GM19238 (cell line): ENCODE measurements around the gene RUVBL1.

Experiments
- DNase-seq: peaks from one replicate; pipeline ENCODE4 v3.0.0; 2011; ENCODE audit warnings: low spot score; ENCODE audit not compliant: insufficient read length

RUVBL1 gene

DNA sequence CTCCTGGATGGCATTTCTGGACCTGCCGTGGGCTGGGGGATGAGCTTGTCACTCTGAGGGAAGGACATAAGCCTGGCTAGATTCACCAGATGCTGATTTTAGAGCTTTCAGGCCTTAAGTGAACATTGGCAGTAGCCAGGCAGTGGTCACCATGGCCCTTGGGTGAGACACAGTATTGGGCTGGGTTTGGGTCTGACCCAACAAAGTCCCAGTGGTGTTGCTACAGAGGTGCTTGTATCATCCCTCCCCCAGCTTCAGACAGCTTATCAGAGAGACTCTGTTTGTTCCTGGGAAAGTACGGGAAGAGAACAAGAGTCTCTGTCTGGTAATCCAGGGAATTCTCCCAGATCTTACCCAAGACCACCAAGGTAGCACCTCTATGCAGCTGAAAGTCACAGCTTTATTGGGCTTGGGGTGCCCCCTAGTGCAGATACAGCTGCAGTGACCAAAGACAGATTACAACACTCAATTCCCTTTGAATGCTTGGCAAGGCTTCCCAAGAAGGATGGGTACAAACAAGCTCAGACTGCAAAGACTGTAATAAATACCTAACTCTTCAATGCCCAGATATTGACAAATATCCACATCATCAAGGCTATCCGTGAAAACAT is 9.8 kb upstream of the RUVBL1 start:
- no peak for DNase-seq

- DNase-seq = no peak
Measured at GRCh38 chr3:128131897-128132646, 8.5 kb upstream of the RUVBL1 start.

- DNase-seq = no peak
Measured at GRCh38 chr3:128128251-128128650, 4.6 kb upstream of the RUVBL1 start.

GRCh38 chr3:128127236-128127635 is 3.6 kb upstream of the RUVBL1 start:
- DNase-seq = no peak

DNA sequence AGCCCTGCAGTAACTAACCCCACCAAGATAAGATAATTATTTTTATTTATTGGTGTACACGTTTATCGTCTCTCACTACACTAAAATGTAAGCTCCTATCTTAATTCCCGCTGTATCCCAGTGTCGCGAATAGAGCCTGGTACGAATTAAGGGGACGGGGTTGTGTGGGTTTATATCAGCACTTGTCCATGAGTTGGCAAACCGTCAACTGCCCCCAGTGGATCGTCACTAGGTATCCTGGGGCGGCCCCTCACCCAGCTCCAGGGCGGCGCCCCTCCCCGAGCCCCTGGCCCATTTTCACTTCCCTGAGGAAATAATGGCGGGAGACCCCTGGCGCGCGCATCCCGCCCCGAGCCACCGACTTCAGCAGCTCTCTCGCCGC is 465 bp downstream of the RUVBL1 start:
- DNase-seq = no peak

DNA sequence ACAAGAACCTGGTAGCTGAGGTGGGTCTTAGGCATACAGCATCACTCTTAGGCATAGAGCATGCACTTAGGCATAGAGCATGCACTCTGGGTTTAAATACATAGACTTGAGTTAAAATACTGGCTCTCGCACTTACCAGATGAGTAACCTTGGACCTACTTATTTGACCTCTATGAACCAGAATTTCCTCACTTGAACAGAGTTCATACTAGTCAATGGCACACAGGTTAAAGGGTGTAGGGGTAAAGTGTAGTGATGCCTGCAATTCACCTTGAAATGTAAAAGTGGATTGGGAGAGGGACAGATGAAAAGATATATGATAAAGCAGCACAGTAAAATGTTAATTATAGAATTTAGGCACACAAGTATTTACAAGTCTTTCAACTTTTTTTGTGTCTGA is 1.6 kb downstream of the RUVBL1 start:
- no peak for DNase-seq

DNA sequence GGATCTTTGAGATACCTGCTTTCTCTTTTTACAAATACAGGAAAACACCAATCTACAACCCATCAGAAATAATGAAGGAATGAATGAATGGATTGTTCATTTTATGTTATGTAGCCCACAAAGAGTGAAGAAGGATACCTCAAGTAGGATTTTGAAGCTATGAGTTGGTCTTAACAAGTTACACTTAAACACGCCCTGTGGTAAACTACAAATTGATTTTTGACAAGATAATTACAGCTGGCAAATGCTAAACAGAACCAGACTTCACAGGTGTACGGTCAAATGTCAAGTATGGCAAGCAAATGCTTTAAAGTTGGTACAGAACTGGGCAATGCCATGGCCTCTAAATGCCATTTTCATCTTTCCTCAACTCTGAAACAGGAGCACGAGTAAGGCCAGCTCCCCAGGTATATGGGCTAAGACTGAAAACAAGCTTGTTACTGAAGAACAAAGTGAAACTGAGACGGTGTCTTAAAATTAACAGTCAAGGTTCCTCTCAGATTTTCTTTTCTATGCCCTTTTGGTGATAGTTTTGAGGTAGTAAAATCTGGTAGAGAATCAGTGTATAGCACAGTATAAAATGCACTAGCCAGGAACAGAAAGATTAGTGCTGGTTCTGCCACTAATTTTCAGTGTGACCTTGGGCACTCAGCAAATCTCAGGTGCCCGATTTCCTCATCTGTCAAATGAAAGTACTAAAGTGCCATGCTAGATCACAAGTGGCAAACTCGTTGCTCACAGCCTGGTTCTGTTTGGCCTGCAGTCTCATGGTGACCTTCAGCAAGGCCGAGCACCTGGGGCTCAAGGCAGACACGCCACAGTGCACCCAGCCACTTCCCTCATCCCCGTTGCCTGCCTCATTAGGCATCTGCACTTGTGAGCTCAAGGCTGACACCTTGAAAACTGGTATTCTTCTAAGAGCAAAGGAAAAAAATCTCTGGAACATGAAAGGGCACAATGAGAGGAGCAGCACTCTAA is 9.5 kb downstream of the RUVBL1 start:
- DNase-seq = no peak

DNA sequence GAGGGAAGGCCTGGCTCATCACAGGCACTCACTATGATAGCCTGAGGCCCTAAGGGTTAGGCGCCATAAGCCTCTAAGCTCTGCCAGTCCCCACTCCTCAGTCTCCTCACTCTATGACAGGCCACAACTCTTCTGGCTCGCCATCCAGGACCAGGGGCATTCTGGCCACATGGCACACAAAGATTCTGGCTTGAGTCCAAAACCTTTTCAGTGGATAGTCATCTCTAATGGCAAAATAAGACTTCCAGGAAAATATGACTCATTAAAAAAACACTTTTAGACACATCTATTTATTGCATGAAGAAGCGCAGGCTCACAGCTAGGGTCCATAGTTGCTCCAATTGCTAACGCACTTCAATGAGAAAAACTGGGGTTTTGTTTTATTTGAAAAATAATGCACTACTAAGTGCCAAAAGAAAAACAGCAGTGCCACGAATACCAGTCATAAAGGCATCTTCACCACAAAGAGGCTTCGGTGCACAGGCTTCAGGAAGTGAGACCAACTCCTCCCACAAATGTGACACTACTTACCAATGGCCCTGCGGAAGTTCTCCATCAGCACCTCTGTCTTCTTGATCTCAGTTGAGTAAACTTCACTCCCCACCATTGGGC is 11.1 kb downstream of the RUVBL1 start:
- DNase-seq = no peak

GRCh38 chr3:128111147-128111546 is 12.5 kb downstream of the RUVBL1 start:
- no peak for DNase-seq

DNA sequence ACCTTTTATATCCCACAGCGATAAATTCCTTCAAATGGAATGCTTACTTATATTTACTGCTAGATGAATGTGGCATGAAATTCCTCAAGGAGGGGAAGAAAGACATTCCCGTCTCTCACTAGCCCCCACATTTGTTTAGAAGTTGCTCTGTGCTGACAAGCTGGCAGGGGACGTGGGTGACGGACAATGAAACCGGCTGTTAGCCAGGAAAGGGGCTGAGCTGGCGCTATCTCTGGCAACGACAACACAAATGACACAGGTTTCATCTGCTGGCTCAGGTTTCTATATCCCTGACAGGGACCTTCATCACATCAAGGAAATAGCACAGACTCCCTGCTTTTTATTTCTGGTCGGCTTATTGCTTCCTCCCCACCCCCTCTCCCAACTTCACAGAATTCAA is 15.8 kb downstream of the RUVBL1 start:
- DNase-seq = no peak

DNA sequence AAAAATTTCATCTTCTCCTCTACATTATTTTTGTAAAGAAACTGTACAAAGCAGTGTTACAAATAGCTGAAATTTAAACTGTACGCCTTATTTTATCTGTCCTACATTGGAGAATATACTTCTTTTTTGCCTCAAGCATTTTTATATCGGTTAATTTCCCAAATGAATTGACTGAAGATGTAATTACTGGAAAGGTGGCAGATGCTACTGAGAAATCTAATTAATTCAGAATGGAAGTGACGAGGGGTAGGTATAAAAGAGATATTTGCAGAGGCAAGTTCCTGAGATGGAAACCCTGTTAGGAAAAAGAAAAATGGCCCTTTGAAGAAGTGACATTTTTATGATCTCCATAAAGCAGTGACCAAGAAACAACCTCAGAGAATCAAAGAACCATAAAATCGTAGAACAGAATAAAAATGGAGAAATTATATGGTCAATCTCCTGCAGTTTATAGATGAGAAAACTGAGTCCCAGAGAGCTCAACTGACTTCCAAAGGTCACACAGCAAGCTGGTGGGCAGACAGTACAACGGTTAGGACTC is 20.4 kb downstream of the RUVBL1 start:
- no peak for DNase-seq

GRCh38 chr3:128100638-128101037 is 23.0 kb downstream of the RUVBL1 start:
- no peak for DNase-seq

- DNase-seq = no peak
Measured at GRCh38 chr3:128100161-128100560, 23.5 kb downstream of the RUVBL1 start.

DNA sequence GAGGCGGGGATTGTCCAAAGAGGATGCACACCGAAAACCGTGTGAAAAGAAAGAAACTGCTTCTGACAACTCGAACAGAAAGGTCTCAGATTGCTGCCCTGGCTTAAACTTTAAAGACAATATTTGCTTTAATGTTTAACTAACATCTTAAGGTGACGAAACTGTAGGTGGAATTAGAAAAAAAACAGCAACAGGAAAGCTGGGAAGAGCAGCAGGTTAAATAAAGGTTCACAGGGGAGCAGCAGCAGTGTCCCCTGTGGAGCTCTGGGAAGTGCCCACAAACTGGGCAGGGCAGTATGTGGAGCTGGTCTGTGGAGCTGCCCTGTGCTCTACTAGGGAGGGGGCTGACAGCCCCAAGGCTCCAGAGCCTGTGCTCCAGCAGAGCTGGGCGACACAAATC is 25.4 kb downstream of the RUVBL1 start:
- DNase-seq = no peak

- DNase-seq = peak; percentile 73
Measured at GRCh38 chr3:128095222-128095703, 28.3 kb downstream of the RUVBL1 start.

- no peak for DNase-seq
Measured at GRCh38 chr3:128094295-128095151, 29.1 kb downstream of the RUVBL1 start.

DNA sequence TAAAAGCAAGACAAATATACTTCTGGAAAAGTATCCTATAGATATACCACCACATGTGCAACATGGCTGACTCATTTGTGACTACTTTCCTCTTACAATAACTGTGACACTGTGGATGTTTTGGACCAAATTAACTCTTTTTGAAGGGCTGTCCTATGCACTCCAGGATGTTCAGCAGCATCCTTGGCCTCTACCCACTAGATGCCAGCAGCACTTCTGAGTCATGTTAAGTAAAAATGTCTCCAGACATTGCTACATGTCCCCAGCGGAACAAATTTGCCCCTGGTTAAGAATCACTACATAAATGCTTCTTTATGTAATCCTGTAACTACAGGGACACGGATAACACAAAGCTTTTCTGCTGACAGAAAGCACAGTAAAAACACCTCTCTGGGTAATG is 32.0 kb downstream of the RUVBL1 start:
- no peak for DNase-seq

GRCh38 chr3:128089135-128089534 is 34.5 kb downstream of the RUVBL1 start:
- DNase-seq = no peak

DNA sequence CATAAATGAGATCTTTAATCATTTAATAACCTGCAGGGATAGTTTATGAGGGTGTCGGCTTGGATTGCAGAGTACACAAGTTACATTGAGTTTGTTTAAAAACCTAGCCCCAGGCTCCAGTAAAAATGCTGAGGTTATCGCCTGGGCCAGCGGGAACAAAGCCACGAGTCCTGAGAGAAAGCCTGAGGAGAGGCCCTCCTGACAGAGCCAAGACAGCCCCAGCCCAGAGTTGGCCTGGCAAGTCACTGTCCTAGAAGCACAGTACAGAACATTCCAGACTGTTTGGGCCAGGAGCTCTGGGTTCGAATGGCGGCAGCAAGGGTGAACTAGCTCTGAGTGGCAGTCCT is 39.0 kb downstream of the RUVBL1 start:
- DNase-seq = no peak

GRCh38 chr3:128083980-128084674 is 39.5 kb downstream of the RUVBL1 start:
- DNase-seq = no peak
